Measurements from ENCODE around the gene KCNJ11. TPM values are rescaled to one million over a fixed set of nuclear protein-coding genes. Genes with fewer than 3 reads are reported as not detected.

KCNJ11 gene
- total and polyA plus RNA-seq, 2 donors (not counting 3 experiments of a cell fraction or from before 2014, with no cell fraction given): 0.04 TPM; not detected in 1

DNA sequence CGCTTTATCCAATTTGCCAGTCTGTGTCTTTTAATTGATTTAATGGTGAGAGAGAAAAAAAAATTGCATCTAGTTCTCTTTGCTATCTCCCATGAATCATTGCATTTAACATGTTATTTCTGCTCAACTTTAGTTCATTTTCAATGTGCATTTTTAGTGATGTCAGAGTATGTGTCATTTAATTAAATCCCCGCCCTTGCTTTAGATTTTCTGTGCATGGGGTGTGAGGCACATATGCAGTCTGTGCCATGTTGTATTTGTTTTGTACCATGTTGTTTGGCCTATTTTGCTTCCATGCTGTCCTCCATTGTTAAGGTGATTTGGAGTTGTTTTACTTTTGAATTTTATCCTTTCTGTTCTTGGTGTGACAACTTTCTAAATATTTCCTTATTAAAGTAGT, 45.2 kb downstream of the KCNJ11 start:
- intact Hi-C loops (cut with micrococcal nuclease): no loop called here
- Histone ChIP-seq H3K9ac (replicated peaks; ENCODE audit: extremely low read depth, insufficient read depth, low read length) (no peak overlapping the region), H4K20me1 (replicated peaks; ENCODE audit: control insufficient read depth, extremely low read depth, insufficient read depth, low read length) (no peaks in the 10 kb centered on the region), H3K4me1 (ENCODE audit: control insufficient read depth, extremely low read depth, insufficient read depth, low read length) (no peaks in the 10 kb centered on the region), H3K4me2 (ENCODE audit: insufficient read depth, low read length) (no peak overlapping the region), H3K9me1 (replicated peaks; ENCODE audit: control insufficient read depth, extremely low read depth, insufficient read depth, low read length) (no peaks in the 10 kb centered on the region), H2AFZ (ENCODE audit: low read depth, low read length) (no peak overlapping the region), H3K27ac (ENCODE audit: insufficient read depth, low read depth, low read length) (no peak overlapping the region), H3K27me3 (ENCODE audit: control insufficient read depth in 2 of 2, insufficient read depth in 2 of 2, low read length in 2 of 2) (no peaks in the 10 kb centered on the region), H3K4me3 (replicated peaks in 1 of 3; ENCODE audit: insufficient read depth in 1 of 3, low read depth in 1 of 3, low read length in 3 of 3) (no peak overlapping the region), H3K9me3 (replicated peaks; ENCODE audit: control insufficient read depth, insufficient read depth, low read length) (no peaks in the 10 kb centered on the region), H3K79me2 (ENCODE audit: control insufficient read depth, insufficient read depth, low read length) (no peaks in the 10 kb centered on the region), H3K36me3 (ENCODE audit: control insufficient read depth in 2 of 2, extremely low read depth in 1 of 2, insufficient read depth in 2 of 2, low read length in 2 of 2) (no peaks in the 10 kb centered on the region)
- dilution Hi-C loops (cut with MboI; ENCODE audit: extremely low pct_ligation_motif_present, low sequenced_read_pairs): no loop called here
- TF ChIP-seq, protein P1, sequence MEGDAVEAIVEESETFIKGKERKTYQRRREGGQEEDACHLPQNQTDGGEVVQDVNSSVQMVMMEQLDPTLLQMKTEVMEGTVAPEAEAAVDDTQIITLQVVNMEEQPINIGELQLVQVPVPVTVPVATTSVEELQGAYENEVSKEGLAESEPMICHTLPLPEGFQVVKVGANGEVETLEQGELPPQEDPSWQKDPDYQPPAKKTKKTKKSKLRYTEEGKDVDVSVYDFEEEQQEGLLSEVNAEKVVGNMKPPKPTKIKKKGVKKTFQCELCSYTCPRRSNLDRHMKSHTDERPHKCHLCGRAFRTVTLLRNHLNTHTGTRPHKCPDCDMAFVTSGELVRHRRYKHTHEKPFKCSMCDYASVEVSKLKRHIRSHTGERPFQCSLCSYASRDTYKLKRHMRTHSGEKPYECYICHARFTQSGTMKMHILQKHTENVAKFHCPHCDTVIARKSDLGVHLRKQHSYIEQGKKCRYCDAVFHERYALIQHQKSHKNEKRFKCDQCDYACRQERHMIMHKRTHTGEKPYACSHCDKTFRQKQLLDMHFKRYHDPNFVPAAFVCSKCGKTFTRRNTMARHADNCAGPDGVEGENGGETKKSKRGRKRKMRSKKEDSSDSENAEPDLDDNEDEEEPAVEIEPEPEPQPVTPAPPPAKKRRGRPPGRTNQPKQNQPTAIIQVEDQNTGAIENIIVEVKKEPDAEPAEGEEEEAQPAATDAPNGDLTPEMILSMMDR (IDR thresholded peaks at IDR 0.05; ENCODE audit: extremely low read depth in 1 of 2, insufficient read depth in 1 of 2, low read depth in 1 of 2, low read length in 2 of 2): no peak
- TF ChIP-seq MYC (IDR thresholded peaks at IDR 0.05; ENCODE audit: low read depth, low read length) (no peak), POLR2A (IDR thresholded peaks at IDR 0.05; ENCODE audit: low read depth, low read length) (no peak), JUN (IDR thresholded peaks at IDR 0.05; ENCODE audit: borderline replicate concordance, insufficient read depth, insufficient read length, low read depth) (no peak), POLR2AphosphoS5 (IDR thresholded peaks at IDR 0.05; ENCODE audit: insufficient read depth, low read depth, low read length) (no peak), FOS (IDR thresholded peaks at IDR 0.05; ENCODE audit: borderline replicate concordance, insufficient read depth, low read length) (no peak)
- CTCF ChIA-PET: no interaction called here
- DNase-seq (ENCODE audit: low read depth, low spot score) (no peak), FAIRE-seq (no peak)
- POLR2A ChIA-PET: no interaction called here
- no TSS peak for BruUV-seq (replicated peaks)

Other genes starting within 250 kb of the KCNJ11 start
- 142 and 148 TPM in 2 replicates for gene PIK3C2A, start 180.7 kb downstream of the KCNJ11 start, total RNA-seq
- gene PIK3C2A, start 180.7 kb downstream of the KCNJ11 start, polyA plus RNA-seq: 21.7 and 33.7 TPM in 2 replicates
- gene NUCB2, start 111.9 kb downstream of the KCNJ11 start, total RNA-seq: 114 and 123 TPM in 2 replicates
- 28.2 and 41.9 TPM in 2 replicates for gene NUCB2, start 111.9 kb downstream of the KCNJ11 start, polyA plus RNA-seq
- gene NCR3LG1, start 36.9 kb downstream of the KCNJ11 start, total RNA-seq: 8.1 and 8.7 TPM in 2 replicates
- gene NCR3LG1, start 36.9 kb downstream of the KCNJ11 start, polyA plus RNA-seq: 1.9 and 2.2 TPM in 2 replicates
- not detected in 2 replicates for gene ABCC8, start 88.2 kb upstream of the KCNJ11 start, total RNA-seq
- gene ABCC8, start 88.2 kb upstream of the KCNJ11 start, polyA plus RNA-seq: not detected in 2 replicates
- not detected in 2 replicates for gene USH1C, start 155.8 kb upstream of the KCNJ11 start, total RNA-seq
- not detected in 2 replicates for gene USH1C, start 155.8 kb upstream of the KCNJ11 start, polyA plus RNA-seq
- not detected in 2 replicates for gene OTOG, start 158.6 kb upstream of the KCNJ11 start, total RNA-seq
- gene OTOG, start 158.6 kb upstream of the KCNJ11 start, polyA plus RNA-seq: not detected in 2 replicates

All from endothelial cell of umbilical vein (primary cell).